Amniotic epithelial cell (primary cell): Measurements from ENCODE around the gene SESN1.

Source experiments
- DNase-seq: peaks from one replicate; pipeline ENCODE4 v3.0.0-alpha.2; 2010; ENCODE audit warnings: low read depth

SESN1 gene

DNA sequence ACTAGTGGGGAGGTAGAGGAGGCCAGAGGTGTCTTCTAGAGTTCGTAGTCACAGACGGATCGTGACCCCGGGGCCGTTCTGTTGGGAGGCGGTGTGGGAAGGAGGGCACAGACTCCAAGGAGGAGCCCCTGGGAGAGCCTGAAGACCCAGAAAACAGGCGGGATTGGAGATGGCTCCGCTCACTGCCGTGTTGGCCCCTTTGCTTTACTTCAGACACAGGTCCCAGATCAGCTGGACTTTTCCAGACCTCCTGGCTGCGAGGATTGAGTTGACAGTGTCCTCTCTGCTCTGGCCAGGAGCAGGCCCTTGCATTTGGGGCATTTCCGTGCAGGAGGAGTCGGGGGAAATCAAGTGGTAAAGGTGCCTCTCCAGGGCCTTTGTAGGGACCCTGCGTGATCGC, 133.6 kb downstream of the SESN1 start:
- no peak for DNase-seq

DNA sequence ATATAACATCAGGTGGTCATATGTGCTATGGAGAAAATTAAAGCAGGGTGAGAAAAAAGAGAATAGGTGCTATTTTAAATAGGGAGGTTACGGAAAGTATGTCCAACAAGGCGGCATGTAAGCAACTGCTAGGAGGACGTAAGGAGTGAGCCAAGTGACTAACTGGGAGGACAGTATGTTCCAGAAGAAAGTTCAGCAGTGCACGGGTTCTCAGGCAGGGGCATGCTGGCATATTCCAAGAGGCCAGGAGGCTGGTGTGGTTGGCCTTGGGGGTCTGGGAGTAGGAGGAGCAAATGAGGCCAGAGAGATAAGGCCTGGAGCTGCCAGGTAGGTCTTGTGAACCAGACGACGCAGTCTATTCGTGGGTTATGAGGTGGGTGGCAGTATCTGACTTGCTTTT, 134.0 kb downstream of the SESN1 start:
- peak; percentile 44 for DNase-seq

DNA sequence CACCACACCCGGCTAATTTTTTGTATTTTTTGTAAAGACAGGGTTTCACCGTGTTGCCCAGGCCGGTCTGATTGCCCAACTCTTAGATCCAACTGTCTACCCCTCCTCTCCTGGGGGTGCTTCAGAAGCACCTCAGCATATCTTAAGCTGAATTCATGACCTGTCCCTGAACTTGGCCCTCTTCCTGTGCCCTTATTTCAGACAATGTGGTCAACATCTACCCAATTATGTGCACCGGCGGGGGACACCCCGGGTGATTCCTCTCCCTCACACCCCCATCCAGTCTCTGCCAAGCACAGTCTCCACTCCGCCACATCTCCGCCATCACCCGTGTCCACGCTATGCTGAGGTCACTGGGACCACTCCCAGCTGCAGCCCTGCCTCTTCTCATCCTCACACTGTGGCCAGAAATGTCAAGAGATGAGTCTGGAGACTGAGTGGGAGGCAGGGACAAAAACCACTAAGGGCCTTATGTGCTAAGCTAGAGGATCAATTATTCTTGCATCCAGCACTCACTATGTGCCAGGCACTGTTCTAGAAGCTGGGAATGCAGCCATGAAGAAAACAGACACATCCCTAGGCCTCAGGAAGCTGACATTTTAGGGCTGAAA, 134.6 kb downstream of the SESN1 start:
- peak; percentile 53 for DNase-seq

DNA sequence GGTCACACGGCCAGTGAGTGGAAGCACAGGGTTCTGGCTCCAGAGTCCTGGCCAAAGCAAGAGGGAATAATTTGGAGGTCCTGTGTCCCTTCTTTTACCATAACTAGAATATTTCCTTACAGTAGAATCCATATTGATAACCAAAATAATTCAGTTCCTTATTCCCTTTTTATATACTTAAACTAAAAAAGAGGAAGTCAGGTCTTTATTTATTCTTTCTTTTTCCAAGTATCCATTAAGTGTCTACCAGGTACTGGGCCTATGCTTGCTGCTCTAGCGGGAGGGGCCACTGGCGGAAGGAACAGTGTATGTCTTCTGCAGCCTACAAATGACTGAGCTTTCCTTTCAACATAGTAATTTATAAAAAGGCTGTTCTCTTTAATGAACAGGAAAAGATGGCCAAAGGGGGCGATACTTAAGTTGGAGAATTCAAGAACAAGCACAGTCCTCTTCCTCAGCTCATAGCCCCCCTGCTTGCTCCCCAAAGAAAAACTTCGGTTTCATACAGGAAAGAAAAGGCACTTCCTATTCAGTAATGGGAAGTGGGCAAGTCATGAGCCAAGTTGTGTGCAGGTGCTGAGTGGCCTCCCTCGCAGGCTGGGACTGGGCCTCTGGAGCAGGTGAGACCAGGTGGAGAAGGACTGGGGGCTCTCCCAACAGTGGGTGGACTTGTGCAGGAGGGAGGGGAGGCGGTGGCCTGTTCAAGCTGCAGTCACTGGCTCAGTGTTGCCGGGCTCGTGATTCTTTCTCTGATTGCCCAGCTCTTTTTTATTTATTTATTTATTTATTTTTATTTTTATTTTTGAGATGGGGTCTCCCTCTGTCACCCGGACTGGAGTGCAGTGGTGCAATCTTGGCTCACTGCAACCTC, 135.5 kb downstream of the SESN1 start:
- no peak for DNase-seq

DNA sequence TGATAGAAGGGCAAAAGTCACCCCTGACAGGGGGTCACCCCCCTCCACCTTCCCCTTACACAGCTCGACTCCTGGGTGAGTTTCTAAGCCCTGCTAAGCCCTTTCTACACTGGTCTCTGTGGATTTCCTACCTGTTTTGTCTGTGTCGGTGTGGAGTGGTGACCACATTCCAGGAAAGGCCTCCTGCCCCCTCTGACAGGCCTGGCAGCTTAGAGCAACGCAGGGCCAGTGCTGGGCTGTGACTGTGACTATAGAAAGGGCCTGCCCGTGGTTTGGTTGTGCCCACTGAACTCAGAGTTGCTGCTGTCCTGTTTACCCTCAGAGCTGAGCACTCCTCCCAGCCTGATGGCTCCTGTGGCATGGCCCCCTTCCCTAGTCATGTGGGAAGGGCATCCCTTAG, 137.4 kb downstream of the SESN1 start:
- no peak for DNase-seq

DNA sequence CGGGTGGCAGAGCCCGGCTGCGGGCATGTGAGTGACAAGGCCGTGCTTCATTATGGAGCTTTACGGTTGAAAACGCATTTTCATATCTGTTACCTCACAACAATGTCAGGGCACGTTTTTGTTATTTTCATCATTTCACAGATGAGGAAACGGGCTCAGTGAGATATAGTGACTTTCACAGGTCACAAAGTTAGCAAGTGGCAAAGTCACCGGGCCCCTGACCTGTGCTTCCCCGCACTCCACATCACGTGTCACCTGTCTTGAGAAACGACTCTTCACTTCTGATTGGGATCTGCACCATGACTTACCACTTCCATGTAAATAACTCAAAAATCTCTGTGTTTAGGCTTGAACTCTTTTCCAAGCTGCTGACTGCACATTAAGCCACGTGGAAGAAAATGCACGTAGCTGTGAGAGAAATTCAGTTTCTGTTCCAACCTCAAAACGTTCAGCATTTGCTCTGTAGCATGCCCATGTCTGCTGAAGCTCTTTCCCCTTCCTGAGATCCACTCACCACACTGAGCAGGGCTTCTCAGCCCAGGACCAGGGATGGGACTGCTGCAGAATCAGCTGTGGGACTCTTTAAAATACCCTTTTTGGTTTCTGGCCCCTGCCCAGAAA, 139.2 kb downstream of the SESN1 start:
- DNase-seq: no peak

DNA sequence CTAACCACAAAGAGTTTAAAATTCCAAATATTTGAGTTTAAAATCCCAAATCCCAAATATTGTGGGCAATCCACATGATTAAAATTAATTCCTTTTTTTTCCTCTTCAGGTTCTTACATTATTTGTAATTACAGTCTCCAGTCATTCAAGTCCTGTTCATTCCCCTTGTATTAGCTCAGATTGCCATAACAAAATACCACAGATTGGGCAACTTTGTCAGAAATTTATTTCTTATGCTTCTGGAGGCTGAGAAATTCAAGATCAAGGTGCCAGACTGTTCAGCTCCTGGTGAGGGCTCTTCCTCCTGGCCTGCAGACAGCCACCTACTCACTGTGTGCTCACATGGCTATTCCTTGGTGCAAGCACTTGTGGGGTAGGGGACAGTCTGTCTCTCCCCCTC, 141.0 kb downstream of the SESN1 start:
- peak; percentile 73 for DNase-seq

DNA sequence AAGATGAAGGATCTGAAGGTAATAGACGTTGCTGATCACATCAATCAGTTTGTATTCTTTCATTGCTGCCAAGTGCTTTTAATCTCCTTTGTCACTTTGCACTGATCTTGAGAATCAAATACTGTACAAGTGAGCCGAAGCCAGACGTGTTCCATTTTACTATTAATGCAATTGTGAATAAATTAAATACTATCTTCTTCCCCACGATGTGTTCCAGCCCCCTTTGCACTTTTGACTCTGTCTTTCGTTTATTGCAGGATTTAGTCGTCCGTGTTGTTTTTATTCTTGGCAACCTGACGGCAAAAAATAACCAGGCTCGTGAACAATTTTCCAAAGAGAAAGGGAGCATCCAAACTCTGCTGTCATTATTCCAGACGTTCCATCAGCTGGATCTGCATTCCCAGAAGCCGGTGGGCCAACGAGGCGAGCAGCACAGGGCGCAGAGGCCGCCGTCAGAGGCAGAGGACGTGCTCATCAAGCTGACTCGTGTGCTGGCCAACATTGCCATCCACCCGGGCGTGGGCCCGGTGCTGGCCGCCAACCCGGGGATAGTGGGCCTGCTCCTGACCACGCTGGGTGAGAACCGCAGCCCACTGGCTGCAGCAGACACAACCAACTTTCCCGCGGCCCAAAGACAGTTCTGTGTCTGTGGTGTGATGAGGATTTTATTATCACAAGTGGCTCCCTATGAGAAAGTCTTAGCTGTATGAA, 141.7 kb downstream of the SESN1 start:
- no peak for DNase-seq

DNA sequence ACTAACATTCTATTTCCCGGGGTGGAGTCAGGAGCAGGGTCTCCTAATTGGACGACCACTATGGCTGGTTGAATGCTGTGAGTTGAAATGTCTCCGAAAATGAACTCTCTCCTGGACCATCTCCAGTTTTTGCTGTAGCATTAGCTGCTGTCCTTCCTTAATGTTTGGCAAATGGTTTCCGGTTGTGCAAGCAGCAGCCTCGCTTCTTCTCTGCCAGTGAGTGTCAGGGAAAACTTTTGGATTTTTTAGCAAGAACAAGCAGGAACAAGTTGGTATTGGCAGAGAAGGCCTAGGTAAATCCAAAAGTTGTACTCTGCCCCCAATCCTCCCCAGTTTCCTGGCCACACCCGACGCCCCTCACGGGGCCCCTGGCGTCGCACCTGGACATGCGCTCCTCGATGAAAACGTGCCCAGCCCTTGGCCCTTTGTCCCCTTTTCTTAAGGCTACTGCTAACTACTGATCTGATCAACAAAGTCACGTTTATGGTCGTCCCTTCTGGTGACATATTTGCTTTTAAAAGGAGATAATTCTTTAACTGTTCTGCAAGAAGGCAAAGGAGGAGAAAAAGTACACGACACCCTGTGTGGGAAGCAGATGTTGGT, 143.2 kb downstream of the SESN1 start:
- no peak for DNase-seq

DNA sequence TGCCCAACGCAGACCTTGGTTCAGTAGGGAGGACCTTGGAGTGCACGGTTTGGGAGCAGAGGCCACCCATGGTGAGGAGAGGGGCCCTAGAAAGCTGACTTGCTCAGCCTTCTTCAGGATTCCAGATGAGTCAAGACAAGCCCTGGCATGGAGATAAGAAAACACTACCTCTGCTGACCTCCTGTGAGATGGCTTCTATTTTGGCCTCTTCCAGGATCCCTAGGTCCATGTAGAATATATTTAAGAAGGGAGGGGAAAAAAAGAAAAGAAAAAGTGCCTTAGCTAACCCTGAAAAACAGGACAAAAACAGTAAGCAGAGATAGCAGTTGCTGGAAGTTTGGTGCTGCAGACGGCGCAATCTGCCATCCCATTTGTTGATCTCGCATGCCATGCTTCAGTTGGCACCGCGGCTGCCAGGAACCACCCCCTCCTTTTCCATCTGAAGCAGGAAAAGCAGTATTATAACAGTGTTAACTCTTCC, 146.4 kb downstream of the SESN1 start:
- peak; percentile 49 for DNase-seq

DNA sequence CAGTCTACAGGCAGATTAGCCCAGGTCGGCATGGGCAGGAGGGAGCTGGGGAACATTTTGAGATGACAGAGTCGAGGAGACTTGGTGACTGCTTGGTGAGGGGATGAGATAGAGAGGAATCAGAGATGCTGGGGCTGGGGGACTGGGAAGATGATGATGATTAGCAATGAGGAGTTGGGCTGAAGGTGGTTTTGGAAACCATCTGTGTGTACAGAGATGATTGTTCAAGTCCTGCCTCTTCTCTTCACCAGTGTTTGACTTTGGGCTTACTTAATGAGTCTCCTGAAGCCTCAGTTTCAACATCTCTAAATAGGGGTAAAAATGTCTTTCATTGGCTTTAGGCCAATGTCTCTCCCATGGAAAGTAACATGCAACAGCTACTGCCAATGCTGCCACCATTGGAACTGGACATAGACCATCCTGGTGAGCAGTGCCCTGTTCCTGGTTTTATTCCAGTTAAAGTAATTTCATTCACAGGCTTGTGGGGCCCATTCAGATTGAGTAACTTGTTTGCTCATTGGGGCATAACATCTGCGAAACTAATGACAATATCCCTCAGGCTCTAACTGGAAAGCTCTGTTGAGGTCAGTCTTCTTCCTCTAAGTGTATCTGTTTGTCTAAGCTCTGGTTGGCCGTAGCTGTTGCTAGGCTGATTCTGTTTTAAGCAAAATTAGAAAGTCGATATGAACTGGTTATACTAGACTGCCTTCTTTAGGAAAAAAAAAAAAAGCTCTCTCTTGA, 147.4 kb downstream of the SESN1 start:
- peak; percentile 97 for DNase-seq

DNA sequence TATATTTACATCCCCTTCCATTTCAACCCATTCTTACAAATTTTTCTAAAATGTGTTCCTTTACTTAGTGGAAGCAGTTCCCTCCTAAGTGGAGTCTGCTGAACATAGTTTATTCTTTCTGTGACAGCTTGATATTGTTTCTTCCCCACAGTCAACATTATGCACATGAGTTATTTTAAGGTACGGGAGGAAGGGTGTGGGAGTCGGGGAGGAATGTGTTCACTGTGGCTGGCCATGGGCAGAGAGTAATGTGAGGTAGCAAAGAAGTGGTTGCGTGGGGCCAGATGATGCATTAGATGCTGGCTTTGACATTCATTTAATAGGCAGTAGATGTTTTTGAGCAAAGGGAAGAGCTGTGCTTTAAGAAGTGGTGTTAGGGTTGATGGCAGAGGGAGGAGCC, 148.0 kb downstream of the SESN1 start:
- peak; percentile 89 for DNase-seq

DNA sequence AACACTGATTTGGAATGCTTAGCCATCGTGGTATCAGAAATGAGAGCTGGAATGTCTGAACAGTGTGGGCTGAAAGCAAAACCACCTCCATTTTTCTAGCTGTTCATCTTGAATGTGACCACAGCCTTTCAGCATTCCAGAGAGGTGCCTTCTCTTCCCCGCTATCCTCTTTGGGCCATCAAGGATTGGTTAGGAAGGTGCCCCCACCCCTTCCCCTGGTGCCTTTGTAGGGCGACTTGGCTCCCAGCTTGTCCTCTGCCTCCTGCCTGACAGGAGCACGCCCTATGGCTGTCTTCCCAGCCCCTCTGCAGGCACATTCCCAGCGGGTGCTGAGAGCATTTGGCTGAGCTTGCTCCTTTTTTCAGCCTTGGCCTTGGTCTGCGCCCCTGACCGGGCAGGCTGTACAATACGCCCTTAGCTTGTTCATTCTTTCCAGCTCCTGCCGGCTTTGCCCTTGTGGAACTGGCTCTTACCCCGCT, 148.9 kb downstream of the SESN1 start:
- DNase-seq: no peak

DNA sequence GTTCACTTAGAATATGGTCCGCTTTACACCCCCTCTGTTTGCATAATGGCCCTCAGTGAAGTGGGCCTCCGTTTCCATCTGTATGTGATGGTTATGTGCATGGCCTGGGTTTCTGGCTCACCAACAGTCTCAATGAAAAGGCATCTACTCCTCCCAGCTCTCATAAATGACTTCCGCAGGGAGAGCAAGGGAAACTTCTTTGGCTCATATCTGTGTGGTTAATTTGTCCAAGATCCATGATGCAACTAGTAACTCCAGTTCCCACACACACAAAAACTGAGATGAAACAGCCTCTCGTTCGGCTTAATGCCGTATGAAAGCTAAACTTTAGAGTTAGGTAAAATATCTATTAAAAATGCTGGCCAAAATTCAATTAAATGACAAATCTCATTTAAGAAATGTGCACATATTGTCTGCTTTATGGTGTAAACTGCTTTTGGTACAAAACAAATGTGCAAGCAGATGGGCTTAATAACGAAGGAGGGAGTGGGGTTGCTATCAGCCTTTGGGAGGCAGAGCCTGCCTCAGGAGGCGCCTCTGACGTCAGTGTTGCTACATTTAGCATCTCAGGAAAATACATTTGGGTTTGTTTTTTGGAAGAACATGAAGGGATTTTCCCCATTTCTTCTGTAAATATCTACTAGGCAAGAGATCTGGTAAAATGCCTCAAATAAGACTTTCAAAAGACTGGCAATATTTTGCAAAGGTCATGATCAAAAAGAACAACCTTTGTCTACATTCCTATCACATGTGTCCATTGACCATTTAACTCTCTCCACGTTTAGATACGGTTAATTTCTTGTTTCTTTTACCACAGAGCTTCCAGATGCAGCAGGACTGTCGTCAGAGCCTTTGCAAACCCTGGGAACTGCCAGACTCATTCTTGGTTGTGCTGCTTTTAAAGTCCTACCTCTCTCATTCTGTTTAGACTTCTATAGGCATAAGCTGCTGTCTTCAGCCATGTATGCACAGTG, 149.7 kb downstream of the SESN1 start:
- DNase-seq: peak; percentile 91

DNA sequence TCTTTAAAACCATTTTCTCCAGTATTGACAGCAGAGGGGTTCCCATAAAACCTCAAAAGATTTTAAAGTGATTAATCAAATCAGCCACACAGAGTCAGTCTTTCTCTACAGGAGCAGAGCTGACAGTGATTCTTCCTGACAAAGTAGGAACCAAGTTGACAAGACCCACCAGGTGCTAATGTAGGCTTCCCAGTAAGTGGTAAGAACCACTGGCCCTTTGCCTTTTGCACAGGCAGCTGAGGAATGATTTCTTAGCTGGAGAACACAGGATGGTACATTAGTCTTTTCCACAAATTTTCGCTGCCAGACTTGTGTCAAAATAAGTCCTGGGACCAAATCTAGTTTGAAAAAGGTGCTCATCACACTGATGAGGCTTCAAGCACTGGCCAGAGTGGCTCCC, 150.6 kb downstream of the SESN1 start:
- DNase-seq: no peak

DNA sequence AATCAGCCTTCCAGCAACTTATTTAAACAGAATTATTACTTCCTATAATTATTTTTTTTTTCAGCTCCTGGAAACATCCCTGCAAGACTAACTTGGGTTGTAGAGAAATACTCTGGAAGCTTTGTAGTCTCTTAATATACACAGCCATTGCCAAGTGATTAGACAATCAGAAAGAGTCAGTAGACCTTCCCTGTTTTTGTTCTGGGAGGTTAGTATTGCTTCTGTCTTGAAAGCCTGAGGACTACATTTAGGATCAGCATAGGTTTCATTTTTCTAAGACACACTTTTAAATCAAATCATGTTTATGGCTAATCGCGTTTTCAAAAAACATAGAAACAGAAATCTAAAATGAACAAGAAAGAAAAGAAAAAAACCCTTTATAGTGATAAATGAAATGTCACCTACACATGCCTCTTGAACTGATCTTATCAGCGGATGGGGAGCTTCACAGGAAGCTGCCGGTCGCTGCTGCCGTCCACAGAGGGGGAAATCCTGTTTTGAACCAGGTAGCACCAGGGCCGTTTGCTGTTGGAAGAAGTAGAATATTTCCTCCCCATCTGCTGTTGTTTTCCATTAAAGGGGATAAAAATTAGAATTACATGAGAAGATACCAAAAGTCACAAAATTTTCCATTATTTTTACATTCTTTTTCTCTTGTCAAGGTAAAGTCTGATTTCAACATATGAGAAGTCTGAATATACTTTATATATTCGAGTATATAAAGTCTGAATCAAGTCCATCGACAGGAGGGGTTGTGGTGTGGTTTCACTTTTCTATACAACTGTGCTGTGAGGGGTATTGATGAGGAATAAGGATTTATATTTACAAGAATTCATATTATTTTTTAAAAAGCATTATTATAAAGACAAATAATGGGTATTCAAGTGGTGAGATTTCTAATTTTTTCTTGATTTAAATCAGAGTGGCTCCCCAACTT, 151.8 kb downstream of the SESN1 start:
- no peak for DNase-seq

DNA sequence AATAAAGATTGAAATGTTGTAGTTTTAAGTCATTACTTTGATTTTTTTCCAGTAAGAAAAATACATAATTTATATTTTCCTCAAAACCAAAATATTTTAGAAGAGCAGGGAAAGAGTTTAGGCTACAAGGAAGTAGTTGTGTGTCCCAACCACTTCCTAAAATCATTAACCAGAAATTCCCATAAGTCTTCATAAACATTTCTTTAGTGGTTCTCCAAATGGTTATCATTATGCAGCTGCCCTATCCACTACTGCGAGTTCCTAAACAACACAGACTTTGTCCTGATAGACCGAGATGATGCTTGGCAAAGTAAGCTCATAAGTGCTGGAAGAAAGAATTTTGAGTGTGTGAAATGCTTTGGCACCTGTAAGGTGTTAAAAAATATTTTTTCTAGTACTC, 152.8 kb downstream of the SESN1 start:
- no peak for DNase-seq

DNA sequence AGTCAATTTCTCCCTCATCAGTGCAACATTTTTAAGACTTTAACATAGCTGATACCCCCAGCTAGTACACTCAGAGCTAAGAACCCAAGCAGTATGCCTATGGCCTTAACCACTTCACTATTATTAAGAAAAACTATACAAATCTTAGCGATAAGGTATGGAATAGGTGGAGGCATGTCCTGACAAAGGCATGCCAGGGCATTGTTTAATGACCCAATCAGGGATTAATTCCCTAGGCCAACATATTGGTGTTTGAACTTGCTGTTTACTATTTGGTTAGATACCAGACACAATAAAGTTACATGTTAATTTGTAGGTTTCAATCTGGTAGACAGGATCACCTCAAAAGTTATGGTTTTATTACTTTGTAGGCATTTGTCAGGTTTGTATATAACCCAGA, 153.4 kb downstream of the SESN1 start:
- no peak for DNase-seq

DNA sequence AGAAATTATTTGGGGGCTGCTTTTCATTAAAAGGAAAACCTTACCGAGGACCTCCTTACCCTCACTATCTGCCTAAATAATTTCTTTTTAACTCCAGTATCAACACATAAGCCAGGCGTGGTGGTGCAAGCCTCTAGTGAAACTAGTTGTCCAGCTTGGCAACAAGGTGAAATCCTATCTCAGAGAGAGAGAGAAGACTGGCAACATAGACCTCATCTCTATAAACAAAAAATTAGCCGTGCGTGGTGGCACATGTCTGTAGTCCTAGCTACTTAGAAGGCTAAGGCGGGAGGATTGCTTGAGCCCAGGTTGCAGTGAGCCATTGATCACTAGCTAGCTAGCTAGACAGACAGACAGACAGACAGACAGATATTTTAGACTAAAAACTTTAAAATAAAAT, 153.9 kb downstream of the SESN1 start:
- DNase-seq: no peak
